ENCODE data around the gene SSC5D. TPM values are rescaled to one million over a fixed set of nuclear protein-coding genes. Genes with fewer than 3 reads are reported as not detected.

The SSC5D gene
- total RNA-seq, 2 experiments from 2014 or later = 0.67 to 0.70 TPM

GRCh38 chr19:55486043-55486970 lies 1.9 kb upstream of the SSC5D start:
- peak overlapping the region; percentile 80 for H3K27ac Mint-ChIP-seq
- H3K27me3 Mint-ChIP-seq = no peaks in the 10 kb centered on the region
- no peaks in the 10 kb centered on the region for H3K36me3 Mint-ChIP-seq (ENCODE audit: low read depth)
- H3K4me1 Mint-ChIP-seq (ENCODE audit: low read depth) = peaks cover 19% of the 10 kb centered on the region
- peak overlapping the region; percentile 82 for H3K4me3 Mint-ChIP-seq
- intact Hi-C loops (cut with micrococcal nuclease) = no loop called here
- ChIA-PET CTCF (interaction anchor here (0.9 to 5.6 kb wide), 4 partner anchors 12 to 19 kb away, joined by 3 to 31 read pairs (median 8); no protein-coding TSS in a partner anchor), POLR2A (interaction anchor here (0.6 to 3.5 kb wide), 11 partner anchors 8 to 289 kb away, joined by 3 to 22 read pairs (median 5); partner anchors contain the start of genes UBE2S, ZNF579 and ZNF628)
- ATAC-seq (no peak), DNase-seq (no peak)
- no peaks in the 10 kb centered on the region for H3K9me3 Mint-ChIP-seq
- TF ChIP-seq, protein P1, sequence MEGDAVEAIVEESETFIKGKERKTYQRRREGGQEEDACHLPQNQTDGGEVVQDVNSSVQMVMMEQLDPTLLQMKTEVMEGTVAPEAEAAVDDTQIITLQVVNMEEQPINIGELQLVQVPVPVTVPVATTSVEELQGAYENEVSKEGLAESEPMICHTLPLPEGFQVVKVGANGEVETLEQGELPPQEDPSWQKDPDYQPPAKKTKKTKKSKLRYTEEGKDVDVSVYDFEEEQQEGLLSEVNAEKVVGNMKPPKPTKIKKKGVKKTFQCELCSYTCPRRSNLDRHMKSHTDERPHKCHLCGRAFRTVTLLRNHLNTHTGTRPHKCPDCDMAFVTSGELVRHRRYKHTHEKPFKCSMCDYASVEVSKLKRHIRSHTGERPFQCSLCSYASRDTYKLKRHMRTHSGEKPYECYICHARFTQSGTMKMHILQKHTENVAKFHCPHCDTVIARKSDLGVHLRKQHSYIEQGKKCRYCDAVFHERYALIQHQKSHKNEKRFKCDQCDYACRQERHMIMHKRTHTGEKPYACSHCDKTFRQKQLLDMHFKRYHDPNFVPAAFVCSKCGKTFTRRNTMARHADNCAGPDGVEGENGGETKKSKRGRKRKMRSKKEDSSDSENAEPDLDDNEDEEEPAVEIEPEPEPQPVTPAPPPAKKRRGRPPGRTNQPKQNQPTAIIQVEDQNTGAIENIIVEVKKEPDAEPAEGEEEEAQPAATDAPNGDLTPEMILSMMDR (IDR thresholded peaks at IDR 0.05) = no peak

DNA sequence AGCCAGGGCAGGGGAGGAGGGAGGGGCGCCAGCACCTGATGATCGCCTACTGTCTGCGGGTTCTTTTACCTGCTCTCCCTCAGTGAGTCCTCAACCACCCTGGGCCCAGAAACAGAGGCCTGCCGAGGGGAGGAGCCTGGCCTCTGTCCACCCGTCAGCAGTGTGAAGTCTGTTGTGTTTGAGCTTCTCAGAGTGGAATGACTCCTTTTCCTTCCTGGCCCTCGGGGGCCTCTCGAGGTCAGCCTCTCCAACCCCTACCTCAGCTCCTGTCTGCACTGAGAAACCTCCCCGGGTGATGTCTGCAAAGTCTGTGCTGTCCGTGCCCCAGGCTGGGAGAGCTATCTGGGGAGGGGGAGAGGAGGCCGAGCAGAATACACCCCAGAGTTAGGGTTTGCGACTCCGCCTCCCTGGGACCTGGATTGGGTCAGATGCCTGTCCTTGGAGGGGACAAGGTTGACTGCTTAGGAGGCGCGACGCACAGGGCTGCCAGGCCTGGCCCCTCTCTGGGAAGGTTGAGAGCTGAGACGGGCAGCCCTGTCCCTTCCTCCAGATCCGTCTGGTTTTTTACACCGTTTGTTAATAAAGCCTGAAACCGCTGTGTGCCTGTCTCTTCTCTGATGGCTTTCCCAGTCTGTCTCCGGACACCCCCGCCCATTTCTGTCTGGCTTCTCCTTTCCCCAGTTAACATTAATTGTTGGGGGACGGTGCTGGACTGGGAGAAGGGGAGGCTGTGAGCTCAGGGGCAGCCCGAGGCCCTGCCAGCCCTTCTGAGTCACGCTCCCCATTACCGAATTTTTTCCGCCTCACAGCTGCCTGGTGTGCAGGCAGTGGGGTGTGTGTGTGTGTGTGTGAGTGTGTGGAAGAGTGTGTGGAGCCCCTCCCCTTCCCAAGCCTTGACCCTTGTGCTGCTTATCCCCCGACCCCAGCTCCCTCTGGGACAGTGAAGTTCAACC lies 989 bp upstream of the SSC5D start:
- DNase-seq (peak; percentile 84), ATAC-seq (peak; percentile 62)
- Mint-ChIP-seq H3K27me3 (peaks cover 2% of the 10 kb centered on the region), H3K27ac (peak overlapping the region; percentile 80), H3K36me3 (ENCODE audit: low read depth) (no peaks in the 10 kb centered on the region), H3K4me1 (ENCODE audit: low read depth) (peaks cover 19% of the 10 kb centered on the region), H3K9me3 (no peaks in the 10 kb centered on the region), H3K4me3 (peak overlapping the region; percentile 11)
- intact Hi-C loops (cut with micrococcal nuclease) = no loop called here
- TF ChIP-seq, protein P1 (IDR thresholded peaks at IDR 0.05) = no peak
- ChIA-PET POLR2A (interaction anchor here (0.8 to 3.5 kb wide), 4 partner anchors 11 to 160 kb away, joined by 3 to 22 read pairs (median 6); partner anchors contain the start of genes ZNF579 and ZNF628), CTCF (interaction anchor here (0.9 to 5.6 kb wide), 4 partner anchors 11 to 20 kb away, joined by 3 to 31 read pairs (median 4); no protein-coding TSS in a partner anchor)

DNA sequence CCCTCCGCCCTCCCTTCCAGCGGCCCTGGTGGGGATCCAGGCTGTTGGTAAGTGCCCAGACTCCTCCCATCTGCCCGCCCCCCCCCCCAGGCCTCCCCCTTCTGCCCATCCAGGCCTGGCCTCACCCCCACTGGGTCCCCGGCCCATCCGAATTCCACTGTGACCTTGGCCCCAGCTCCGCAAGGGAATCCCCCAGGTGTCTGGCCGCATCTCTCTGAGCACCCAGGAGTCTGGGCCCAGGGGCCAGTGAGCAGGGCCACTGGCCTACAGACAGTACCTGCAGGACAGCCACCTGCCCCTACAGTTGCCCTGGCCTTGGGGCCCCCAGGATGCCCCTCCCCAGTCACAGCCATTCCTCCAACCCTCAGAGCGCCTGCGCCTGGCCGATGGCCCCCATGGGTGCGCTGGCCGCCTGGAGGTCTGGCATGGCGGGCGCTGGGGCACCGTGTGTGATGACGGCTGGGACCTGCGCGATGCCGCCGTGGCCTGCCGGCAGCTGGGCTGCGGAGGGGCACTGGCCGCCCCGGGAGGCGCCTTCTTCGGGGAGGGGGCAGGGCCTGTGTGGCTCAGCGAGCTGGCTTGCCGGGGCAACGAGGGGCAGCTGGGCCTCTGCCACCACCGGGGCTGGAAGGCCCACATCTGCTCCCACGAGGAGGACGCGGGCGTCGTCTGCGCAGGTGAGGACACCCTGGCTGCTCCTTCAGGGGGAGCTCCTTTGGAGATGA lies 912 bp downstream of the SSC5D start:
- CTCF ChIA-PET = no interaction called here
- Mint-ChIP-seq H3K27ac (no peak overlapping the region), H3K27me3 (peaks cover 6% of the 10 kb centered on the region), H3K4me3 (no peak overlapping the region), H3K9me3 (no peaks in the 10 kb centered on the region), H3K4me1 (ENCODE audit: low read depth) (peaks cover 19% of the 10 kb centered on the region), H3K36me3 (ENCODE audit: low read depth) (no peaks in the 10 kb centered on the region)
- ATAC-seq = no peak
- intact Hi-C loops (cut with micrococcal nuclease) = no loop called here
- TF ChIP-seq, protein P1 (IDR thresholded peaks at IDR 0.05) = no peak
- POLR2A ChIA-PET = no interaction called here
- no peak for DNase-seq

DNA sequence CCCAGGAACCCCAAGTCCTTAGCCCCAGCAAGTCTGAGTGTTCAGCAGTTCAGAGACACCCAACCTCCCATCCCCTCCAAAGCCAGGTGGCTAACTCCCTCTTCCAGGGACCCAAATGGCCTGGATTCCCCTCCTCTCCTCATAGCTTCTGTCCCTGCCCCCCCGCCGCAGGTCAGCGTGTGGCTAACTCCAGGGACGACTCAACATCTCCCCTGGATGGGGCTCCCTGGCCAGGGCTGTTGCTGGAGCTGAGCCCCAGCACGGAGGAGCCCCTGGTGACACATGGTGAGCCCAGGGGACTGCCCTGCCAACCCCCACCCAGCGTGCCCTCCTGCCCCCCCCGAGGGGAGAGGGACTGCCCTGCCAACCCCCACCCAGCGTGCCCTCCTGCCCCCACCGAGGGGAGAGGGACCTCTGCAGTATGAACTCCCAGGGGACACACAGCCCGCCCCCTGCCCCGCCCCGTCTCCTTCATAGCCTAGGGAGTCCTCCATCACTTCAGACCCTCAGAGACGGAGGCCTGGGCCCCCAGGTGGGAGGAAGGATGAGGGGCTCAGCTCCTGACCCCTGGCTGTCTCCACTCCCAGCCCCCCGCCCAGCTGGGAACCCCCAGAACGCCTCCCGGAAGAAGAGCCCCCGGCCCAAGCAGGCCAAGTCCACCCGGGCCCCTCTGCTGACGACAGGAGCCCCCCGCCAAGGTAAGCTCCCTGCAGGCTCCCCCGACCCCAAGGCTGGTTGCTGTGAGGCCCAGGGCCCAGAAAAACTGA lies 1.7 kb downstream of the SSC5D start:
- intact Hi-C loops (cut with micrococcal nuclease) = no loop called here
- ChIA-PET CTCF (interaction anchor here (0.8 kb wide), 1 partner anchor 14 kb away, joined by 5 read pairs; no protein-coding TSS in a partner anchor), POLR2A (no interaction called here)
- Mint-ChIP-seq H3K4me1 (ENCODE audit: low read depth) (peaks cover 21% of the 10 kb centered on the region), H3K9me3 (no peaks in the 10 kb centered on the region), H3K27ac (no peak overlapping the region), H3K27me3 (peaks cover 6% of the 10 kb centered on the region), H3K36me3 (ENCODE audit: low read depth) (no peaks in the 10 kb centered on the region), H3K4me3 (no peak overlapping the region)
- no peak for ATAC-seq
- TF ChIP-seq, protein P1 (IDR thresholded peaks at IDR 0.05) = no peak
- no peak for DNase-seq

All from activated CD8-positive, alpha-beta T cell treated with anti-CD3 and anti-CD28 coated beads for 36 hours (primary cell).